BLaER1 treated with 17β-estradiol and CSF1 and Interleukin-3, amounts not matched to agents 10 nM and 100 nM (cell line): ENCODE results near the gene CPA5.
A peak's percentile ranks its signal among the peaks of the same experiment; 100 is the strongest.

Experiments used
- H3K27ac ChIP-seq, 11 experiments: shearing (Covaris generic); formaldehyde crosslinking; 2 replicates each; pipeline ENCODE4 v1.8.1; 2022
- H3K27me3 ChIP-seq, 11 experiments: shearing (Covaris generic); formaldehyde crosslinking; 2 replicates each; pipeline ENCODE4 v1.8.1; 2022
- H3K36me3 ChIP-seq, 11 experiments: shearing (Covaris generic); formaldehyde crosslinking; 2 replicates each; pipeline ENCODE4 v1.8.1; 2022
- H3K4me1 ChIP-seq, 10 experiments: shearing (Covaris generic); formaldehyde crosslinking; 2 replicates each; pipeline ENCODE4 v1.8.1; 2022
- H3K4me2 ChIP-seq, 11 experiments: shearing (Covaris generic); formaldehyde crosslinking; 2 replicates each; pipeline ENCODE4 v1.8.1; 2022
- H3K4me3 ChIP-seq, 10 experiments: shearing (Covaris generic); formaldehyde crosslinking; 2 replicates each; pipeline ENCODE4 v1.8.1; 2022
- H3K9ac ChIP-seq, 11 experiments: shearing (Covaris generic); formaldehyde crosslinking; 2 replicates each; pipeline ENCODE4 v1.8.1; 2022
- H3K9me3 ChIP-seq, 11 experiments: shearing (Covaris generic); formaldehyde crosslinking; replicated peaks in 1 of 11; 2 replicates each; pipeline ENCODE4 v1.8.1; 2022
- H4K20me1 ChIP-seq, 11 experiments: shearing (Covaris generic); formaldehyde crosslinking; 2 replicates each; pipeline ENCODE4 v1.8.1; 2022
- Cebpa-rat ChIP-seq, 11 experiments: shearing (Covaris generic); IDR thresholded peaks; 2 replicates each; pipeline ENCODE4 v1.8.1; 2022

The CPA5 gene

DNA sequence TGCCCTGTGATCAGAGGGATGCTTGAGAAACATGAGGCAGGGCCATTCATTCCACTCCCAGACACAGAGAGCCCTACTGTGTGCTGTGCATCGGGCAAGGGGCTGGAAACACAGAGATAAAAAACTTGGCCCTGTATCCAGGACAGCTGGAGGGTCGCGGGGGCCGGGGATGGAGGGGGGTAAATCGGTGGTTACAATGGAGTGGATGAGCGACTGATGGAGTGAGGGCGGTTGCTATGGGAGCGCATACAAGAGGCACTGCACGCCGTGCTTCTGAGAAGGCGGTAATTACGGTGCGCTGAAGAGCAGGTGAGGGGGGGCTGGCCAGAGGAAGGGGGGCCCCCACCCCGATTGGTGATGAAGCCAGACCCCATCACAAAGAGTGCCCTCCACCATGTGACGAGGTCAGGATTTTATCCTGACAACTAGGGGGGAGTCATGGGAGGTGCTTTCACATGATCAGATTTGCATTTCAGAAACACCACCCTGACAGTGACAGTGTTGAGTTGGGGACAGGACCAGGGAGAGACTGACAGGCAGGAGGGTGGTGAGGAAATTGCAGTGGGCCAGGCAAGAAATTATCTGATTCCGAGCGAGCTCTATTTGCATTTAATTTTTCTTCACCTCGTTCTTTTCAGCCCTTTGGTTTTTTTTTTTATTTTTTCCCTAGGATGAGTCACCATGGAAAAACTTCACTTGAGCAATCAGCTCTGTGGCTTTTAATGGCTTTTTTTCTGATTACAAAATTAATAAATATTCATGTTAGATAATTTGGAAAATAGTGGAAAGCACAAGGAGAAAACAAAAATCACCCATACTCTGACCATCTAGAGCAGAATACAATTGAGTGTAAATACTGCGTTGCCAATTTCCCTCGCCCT lies 7.8 kb downstream of the CPA5 start:
- H3K27me3 ChIP-seq = no peaks in the 10 kb centered on the region
- no peaks in the 10 kb centered on the region for H3K36me3 ChIP-seq
- H3K9ac ChIP-seq = no peak overlapping the region
- peak overlapping the region in 5 of 11 experiments; percentile 57 to 76 (median 75); a peak in 7 of 22 replicates for H3K27ac ChIP-seq
- H4K20me1 ChIP-seq = no peaks in the 10 kb centered on the region
- peaks cover 25 to 54% (median 46%) of the 10 kb centered on the region in 10 experiments for H3K4me1 ChIP-seq
- no peak for TF ChIP-seq Cebpa-rat (IDR thresholded peaks at IDR 0.05)
- no peak overlapping the region for H3K4me3 ChIP-seq
- H3K9me3 ChIP-seq = no peaks in the 10 kb centered on the region
- peak overlapping the region; percentile 9 to 95 (median 87); a peak in 18 of 22 replicates for H3K4me2 ChIP-seq

DNA sequence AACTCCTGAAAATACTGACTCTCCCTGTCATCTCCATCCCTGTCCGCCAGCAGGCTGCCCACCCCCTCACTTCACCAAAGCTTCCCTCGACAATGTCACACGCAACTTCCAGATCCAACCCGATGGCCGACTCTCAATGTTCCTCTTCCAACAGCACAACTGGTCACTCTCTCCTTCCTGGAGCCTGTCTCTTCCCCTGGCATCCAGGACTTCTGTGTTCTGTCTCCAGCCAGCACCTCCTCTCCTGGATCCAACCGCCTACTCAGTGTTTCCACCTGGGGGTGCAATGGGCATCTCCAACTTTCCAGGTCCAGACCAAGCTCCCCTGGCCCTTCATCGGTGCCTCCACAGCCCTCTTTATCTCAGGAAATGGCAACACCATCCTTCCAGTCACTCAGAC lies 8.6 kb downstream of the CPA5 start:
- H3K27me3 ChIP-seq = no peaks in the 10 kb centered on the region
- no peak overlapping the region for H3K9ac ChIP-seq
- H3K4me3 ChIP-seq = no peak overlapping the region
- H3K27ac ChIP-seq = 0 out of 22 replicates have a peak overlapping the region, but pooled peaks of 1 of the 11 experiments have one; percentile 13
- no peak for TF ChIP-seq Cebpa-rat (IDR thresholded peaks at IDR 0.05)
- H4K20me1 ChIP-seq = no peaks in the 10 kb centered on the region
- peak overlapping the region in 4 of 11 experiments; percentile 9 to 82 (median 52); a peak in 5 of 22 replicates for H3K4me2 ChIP-seq
- peaks cover 25 to 54% (median 46%) of the 10 kb centered on the region in 10 experiments for H3K4me1 ChIP-seq
- H3K36me3 ChIP-seq = no peaks in the 10 kb centered on the region
- H3K9me3 ChIP-seq = peaks cover 0 to 1% (median 0%) of the 10 kb centered on the region in 11 experiments; a peak in 1 of 22 replicates

DNA sequence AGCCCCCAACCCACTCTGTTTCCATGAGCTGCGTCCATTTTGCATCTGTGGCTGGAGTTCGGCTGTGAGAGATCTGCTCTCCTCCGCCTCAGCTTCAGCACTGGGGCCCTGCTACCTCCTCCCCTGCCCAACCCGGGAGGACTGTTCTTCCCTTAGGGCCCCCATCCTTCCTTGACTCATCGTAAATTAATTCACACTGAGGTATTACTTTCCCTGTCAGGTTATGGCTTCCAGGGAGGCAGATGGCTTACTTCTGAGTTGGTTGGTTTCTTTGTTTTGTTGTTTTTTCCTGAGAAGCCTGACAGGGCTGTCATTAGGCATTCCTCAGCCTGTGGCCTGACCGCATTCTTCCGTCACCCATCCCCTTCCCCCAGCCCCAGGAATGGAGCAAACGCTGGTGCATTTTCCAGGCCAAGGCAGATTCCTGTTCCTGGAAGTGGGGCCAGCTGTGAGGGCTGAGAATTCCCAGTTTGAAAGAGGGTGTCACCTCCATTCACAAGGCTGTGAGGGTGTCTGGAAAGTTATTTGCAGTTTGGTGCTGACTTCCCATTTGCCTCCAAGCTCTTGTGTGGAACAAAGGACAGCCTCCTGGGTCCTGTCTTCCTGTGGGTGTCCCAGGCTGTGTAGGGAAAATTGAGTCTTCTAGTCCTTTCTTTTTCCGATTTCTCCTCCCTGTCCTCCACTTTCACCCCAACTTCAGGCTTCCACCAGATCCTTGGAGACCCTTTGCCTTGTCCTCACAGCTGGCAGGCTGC lies 11.7 kb downstream of the CPA5 start:
- Histone ChIP-seq H3K4me3 (no peak overlapping the region), H3K9me3 (peaks cover 13 to 30% (median 25%) of the 10 kb centered on the region in 11 experiments; a peak in 21 of 22 replicates), H3K27me3 (no peaks in the 10 kb centered on the region), H3K9ac (no peak overlapping the region; a peak in 1 of 22 replicates), H3K27ac (peak overlapping the region in 7 of 11 experiments; percentile 6 to 47 (median 34); a peak in 7 of 22 replicates), H3K4me1 (peaks cover 7 to 36% (median 28%) of the 10 kb centered on the region in 10 experiments), H4K20me1 (no peaks in the 10 kb centered on the region), H3K36me3 (no peaks in the 10 kb centered on the region), H3K4me2 (peak overlapping the region in 10 of 11 experiments; percentile 7 to 56 (median 38); a peak in 13 of 22 replicates)
- no peak for TF ChIP-seq Cebpa-rat (IDR thresholded peaks at IDR 0.05)

DNA sequence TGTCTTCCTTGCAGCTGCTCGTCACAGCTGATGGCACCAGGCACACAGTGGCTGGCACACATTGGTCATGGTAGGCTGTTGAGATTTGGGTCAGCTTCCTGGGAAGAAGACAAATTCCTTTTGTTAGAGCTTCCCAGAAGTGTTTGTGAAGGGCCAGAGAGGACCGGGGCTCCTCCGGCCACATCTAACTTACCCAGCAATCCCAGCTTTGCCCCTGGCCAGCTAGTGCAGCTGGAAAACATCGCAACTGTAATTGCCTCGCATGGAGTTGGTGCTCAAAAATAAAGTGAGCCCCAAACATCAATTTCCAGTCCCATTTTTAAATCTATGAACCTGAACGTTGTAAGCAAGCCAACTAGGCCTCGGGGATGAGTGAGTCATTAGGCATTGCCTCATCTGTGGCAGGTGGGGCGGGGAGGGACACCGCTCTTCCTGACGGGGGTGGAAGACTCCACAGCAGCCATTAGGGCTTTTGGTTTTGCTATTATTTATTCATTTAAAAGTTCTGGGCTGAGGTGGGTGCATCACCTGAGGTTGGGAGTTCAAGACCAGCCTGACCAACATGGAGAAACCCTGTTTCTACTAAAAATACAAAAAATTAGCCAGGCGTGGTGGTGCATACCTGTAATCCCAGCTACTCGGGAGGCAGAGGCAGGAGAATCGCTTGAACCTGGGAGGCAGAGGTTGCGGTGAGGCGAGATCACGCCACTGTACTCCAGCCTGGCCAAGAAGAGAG lies 12.4 kb downstream of the CPA5 start:
- Histone ChIP-seq H3K27ac (peak overlapping the region in 6 of 11 experiments; percentile 12 to 47 (median 35); a peak in 7 of 22 replicates), H3K36me3 (no peaks in the 10 kb centered on the region), H4K20me1 (no peaks in the 10 kb centered on the region), H3K4me3 (no peak overlapping the region), H3K27me3 (no peaks in the 10 kb centered on the region), H3K9me3 (peaks cover 13 to 30% (median 25%) of the 10 kb centered on the region in 11 experiments; a peak in 21 of 22 replicates), H3K9ac (no peak overlapping the region), H3K4me2 (peak overlapping the region in 10 of 11 experiments; percentile 7 to 56 (median 38); a peak in 13 of 22 replicates), H3K4me1 (peaks cover 0 to 29% (median 21%) of the 10 kb centered on the region in 10 experiments; a peak in 18 of 20 replicates)
- TF ChIP-seq Cebpa-rat (IDR thresholded peaks at IDR 0.05) = no peak

DNA sequence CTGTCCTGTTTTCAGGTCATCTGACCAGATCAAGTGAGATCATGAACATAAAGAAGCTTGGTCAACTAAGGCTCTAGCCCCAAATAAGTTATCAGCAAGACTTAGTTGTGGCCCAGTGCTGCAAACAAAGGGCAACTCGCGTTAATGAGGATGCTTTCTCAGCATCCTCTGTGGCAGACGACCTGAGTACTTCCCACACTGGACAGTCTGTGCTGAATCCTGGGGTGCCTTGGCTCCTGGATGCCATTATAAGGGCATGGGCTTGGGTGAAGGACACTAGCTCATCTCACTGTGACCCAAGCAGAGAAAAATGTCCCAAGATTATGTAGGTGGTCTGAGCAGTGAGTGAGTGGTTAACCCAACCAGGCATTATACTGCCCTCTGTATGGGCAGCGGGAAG lies 13.9 kb downstream of the CPA5 start:
- Histone ChIP-seq H3K4me1 (peaks cover 0 to 19% (median 11%) of the 10 kb centered on the region in 10 experiments; a peak in 17 of 20 replicates), H3K9ac (no peak overlapping the region), H3K9me3 (peaks cover 13 to 30% (median 25%) of the 10 kb centered on the region in 11 experiments; a peak in 21 of 22 replicates), H3K27ac (no peak overlapping the region), H3K4me3 (no peak overlapping the region), H4K20me1 (no peaks in the 10 kb centered on the region), H3K27me3 (no peaks in the 10 kb centered on the region), H3K36me3 (no peaks in the 10 kb centered on the region), H3K4me2 (no peak overlapping the region)
- no peak for TF ChIP-seq Cebpa-rat (IDR thresholded peaks at IDR 0.05)

DNA sequence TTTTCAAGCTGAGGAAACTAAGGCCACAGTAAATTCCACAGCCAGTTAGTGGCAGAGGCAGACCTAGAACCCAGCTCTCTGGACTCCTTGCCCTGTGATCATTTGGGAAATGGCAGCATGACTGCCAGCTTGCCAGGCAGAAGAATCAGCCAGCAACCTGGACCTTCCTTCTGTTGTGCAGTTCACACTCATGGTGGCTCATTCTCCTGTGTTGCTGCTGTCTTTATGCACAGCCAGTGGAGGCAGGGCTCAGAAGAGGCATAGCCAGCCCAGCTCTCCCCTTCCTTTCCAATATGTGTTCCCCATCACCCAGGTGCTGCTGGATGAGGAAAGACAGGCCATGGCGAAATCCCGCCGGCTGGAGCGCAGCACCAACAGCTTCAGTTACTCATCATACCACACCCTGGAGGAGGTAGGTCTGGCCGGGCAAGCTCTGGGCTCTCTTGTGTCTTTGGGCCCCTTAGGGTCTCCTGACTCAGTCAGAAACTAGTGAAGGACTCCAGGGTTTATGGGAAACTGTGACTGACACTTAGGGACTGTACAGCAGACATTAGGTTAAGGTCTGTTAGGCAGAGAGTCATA lies 14.8 kb downstream of the CPA5 start:
- H3K4me1 ChIP-seq = peaks cover 0 to 17% (median 11%) of the 10 kb centered on the region in 10 experiments; a peak in 17 of 20 replicates
- TF ChIP-seq Cebpa-rat (IDR thresholded peaks at IDR 0.05) = no peak
- no peak overlapping the region for H3K4me2 ChIP-seq

DNA sequence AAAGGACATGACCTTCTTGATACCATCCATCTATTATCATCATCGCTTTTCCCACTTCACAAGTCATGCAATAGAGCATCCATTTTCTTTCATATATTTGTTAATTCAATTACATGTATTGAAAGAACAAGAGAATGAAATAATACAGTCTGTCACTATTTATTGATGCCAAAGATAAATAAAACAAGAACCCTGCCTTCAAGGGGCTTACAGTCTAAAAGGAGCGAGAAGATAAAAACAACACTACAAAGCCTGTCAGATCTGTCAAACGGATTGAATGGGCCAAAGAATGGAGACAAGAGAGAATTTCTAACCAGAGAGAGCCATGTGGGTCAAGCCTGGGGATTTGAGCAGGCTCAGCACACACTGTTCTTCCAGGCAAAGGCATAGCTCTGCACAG lies 15.9 kb downstream of the CPA5 start:
- TF ChIP-seq Cebpa-rat (IDR thresholded peaks at IDR 0.05) = no peak
- H3K4me2 ChIP-seq = no peak overlapping the region
- H3K27me3 ChIP-seq = no peaks in the 10 kb centered on the region
- H3K4me1 ChIP-seq = peaks cover 0 to 17% (median 11%) of the 10 kb centered on the region in 10 experiments; a peak in 17 of 20 replicates
- H3K36me3 ChIP-seq = no peaks in the 10 kb centered on the region
- H3K4me3 ChIP-seq = no peak overlapping the region
- H3K9me3 ChIP-seq = peaks cover 13 to 30% (median 25%) of the 10 kb centered on the region in 11 experiments; a peak in 21 of 22 replicates
- no peak overlapping the region for H3K27ac ChIP-seq
- no peak overlapping the region for H3K9ac ChIP-seq
- no peaks in the 10 kb centered on the region for H4K20me1 ChIP-seq

More for the DNA sequence above, 14.8 kb downstream of the CPA5 start:
- Histone ChIP-seq H3K4me3 (no peak overlapping the region), H3K36me3 (no peaks in the 10 kb centered on the region), H3K27ac (no peak overlapping the region), H4K20me1 (no peaks in the 10 kb centered on the region), H3K9me3 (peaks cover 13 to 30% (median 25%) of the 10 kb centered on the region in 11 experiments; a peak in 21 of 22 replicates), H3K9ac (no peak overlapping the region), H3K27me3 (no peaks in the 10 kb centered on the region)

DNA sequence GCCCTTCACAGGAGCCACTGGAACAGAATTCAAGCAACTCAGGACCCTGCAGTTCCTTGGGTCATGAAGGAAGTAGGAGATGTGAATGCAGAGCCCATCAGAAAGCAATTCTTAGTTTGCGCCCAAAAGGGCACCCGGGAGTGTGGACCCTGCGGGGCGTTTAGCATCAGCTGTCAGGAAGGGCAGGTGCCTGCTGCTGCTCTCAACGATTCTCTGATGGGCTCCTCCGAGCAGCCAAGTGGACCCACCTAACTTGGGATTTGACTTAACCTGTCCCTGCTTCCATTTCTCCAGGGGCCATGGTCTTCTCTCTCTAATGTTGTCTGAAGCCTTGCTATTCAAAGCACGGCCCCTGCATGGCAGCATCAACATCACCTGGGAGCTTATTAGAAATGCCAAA lies 17.1 kb downstream of the CPA5 start:
- TF ChIP-seq Cebpa-rat (IDR thresholded peaks at IDR 0.05) = no peak
- Histone ChIP-seq H3K27ac (no peak overlapping the region), H3K4me1 (peaks cover 0 to 8% (median 7%) of the 10 kb centered on the region in 10 experiments; a peak in 17 of 20 replicates), H4K20me1 (no peaks in the 10 kb centered on the region), H3K4me3 (no peak overlapping the region), H3K9ac (no peak overlapping the region), H3K36me3 (no peaks in the 10 kb centered on the region), H3K9me3 (peaks cover 13 to 30% (median 25%) of the 10 kb centered on the region in 11 experiments; a peak in 21 of 22 replicates), H3K4me2 (no peak overlapping the region), H3K27me3 (no peaks in the 10 kb centered on the region)
